Stomach (tissue), 9 donors: ENCODE measurements around the gene ABR. TPM values are rescaled to one million over a fixed set of nuclear protein-coding genes. Genes with fewer than 3 reads are reported as not detected.

Experiments
- DNase-seq, 2 donors: peaks; one replicate each; pipeline versions ENCODE4 v3.0.0 to v3.0.0-alpha.2; 2013 to 2019
- H3K27ac ChIP-seq, 5 donors: fragments of 200-600 bp in 4 of 5; sonication (generic) in 4 of 5; one replicate each; pipeline ENCODE4 v1.5.1; 2013 to 2019; ENCODE audit warnings: mild to moderate bottlenecking in 1 of 5, moderate library complexity in 1 of 5
- H3K27me3 ChIP-seq, 3 donors: fragments of 200-600 bp; sonication (generic); one replicate each; pipeline ENCODE4 v1.5.1; 2017 to 2019; ENCODE audit warnings: mixed run types in 1 of 3
- H3K36me3 ChIP-seq, 4 donors: fragments of 200-600 bp; sonication (generic); 1 replicate in 3 of 4; 2 replicates in 1 of 4; pipeline ENCODE4 v1.5.1; 2016 to 2019
- H3K4me1 ChIP-seq, 4 donors: fragments of 200-600 bp; sonication (generic); one replicate each; pipeline ENCODE4 v1.5.1; 2016 to 2019
- H3K4me3 ChIP-seq, 4 donors: fragments of 200-600 bp; sonication (generic) in 3 of 4; one replicate each; pipeline ENCODE4 v1.5.1; 2016 to 2019; ENCODE audit warnings: mild to moderate bottlenecking in 1 of 4
- H3K9me3 ChIP-seq, 4 donors: fragments of 200-600 bp; sonication (generic); one replicate each; pipeline ENCODE4 v1.5.1; 2016 to 2019
- EP300 ChIP-seq: sonication (generic); formaldehyde crosslinking; IDR thresholded peaks from one replicate; pipeline ENCODE4 v1.6.1; 2017; ENCODE audit warnings: antibody characterized with exemption
- POLR2A ChIP-seq, 4 donors: fragments of 450-650 bp; IDR thresholded peaks; one replicate each; pipeline ENCODE4 v1.6.1; 2016; ENCODE audit warnings: antibody characterized with exemption in 4 of 4, control low read depth in 2 of 4, mild to moderate bottlenecking in 1 of 4, moderate library complexity in 1 of 4
- POLR2AphosphoS5 ChIP-seq, 3 donors: sonication (generic); formaldehyde crosslinking; IDR thresholded peaks; one replicate each; pipeline ENCODE4 v1.6.1; 2016; ENCODE audit warnings: antibody characterized with exemption in 3 of 3
- whole genome bisulfite sequencing, 5 donors: extraction: QIAGEN DNeasy Blood & Tissue Kit in 3 of 5; methylation state at CpG; one replicate each; pipeline versions ENCODE4 v1.1.5 to v1.1.7; 2013 to 2018; 5-methylcytosine and 5-hydroxymethylcytosine counted together
- intact Hi-C: fragments of 100-400 bp; cut with DNase I; formaldehyde crosslinking; loops from one replicate; pipeline ENCODE4 v1.15.1; 2023; ENCODE audit warnings: low total_unique reads
- polyA plus RNA-seq, 3 donors: library from polyadenylated mRNA; stranded (reverse); fragments of 200-250 nt; gene quantifications; one replicate each; pipeline ENCODE4 v1.2.3, GENCODE V29; 2013
- total RNA-seq, 5 donors: library from RNA; depleted of rRNA; stranded (reverse); fragments of >200 nt; gene quantifications; one replicate each; pipeline versions ENCODE4 v1.1.0 to v1.2.3, GENCODE V29; 2014 to 2016
- TF ChIP-seq, protein P1 (sequence below), 7 experiments: fragments of 450-650 bp in 4 of 7; fragments of 200-600 bp in 3 of 7; sonication (generic) in 3 of 7; IDR thresholded peaks; one replicate each; pipeline ENCODE4 v1.5.1; 2016 to 2019; ENCODE audit warnings: antibody characterized with exemption in 7 of 7, control low read depth in 2 of 7, mild to moderate bottlenecking in 1 of 7
- donor health status: healthy with polysubstance abuse.
- donor health status: Bipolar disorder and iron deficiency.
- donor health status: healthy.

Gene ABR
- total and polyA plus RNA-seq, 8 donors, result 28.3 to 1,523 (median 73.4) TPM

GRCh38 chr17:1147664-1148063 is 32.1 kb downstream of the ABR start:
- Histone ChIP-seq H3K27me3 (no peaks in the 10 kb centered on the region), H3K27ac (no peak overlapping the region), H3K4me3 (no peak overlapping the region), H3K9me3 (no peaks in the 10 kb centered on the region), H3K4me1 (peaks cover 0 to 8% (median 5%) of the 10 kb centered on the region in 4 donors), H3K36me3 (peaks cover 4 to 20% (median 11%) of the 10 kb centered on the region in 4 donors)
- WGBS, 5 donors, result 42 to 71% (median 50%) methylated on average over 8 of the region's 8 CpGs
- TF ChIP-seq POLR2A (IDR thresholded peaks at IDR 0.05) (no peak), POLR2AphosphoS5 (IDR thresholded peaks at IDR 0.05) (peak in 1 of 3 donors; percentile 59), EP300 (no peak)
- TF ChIP-seq, protein P1, sequence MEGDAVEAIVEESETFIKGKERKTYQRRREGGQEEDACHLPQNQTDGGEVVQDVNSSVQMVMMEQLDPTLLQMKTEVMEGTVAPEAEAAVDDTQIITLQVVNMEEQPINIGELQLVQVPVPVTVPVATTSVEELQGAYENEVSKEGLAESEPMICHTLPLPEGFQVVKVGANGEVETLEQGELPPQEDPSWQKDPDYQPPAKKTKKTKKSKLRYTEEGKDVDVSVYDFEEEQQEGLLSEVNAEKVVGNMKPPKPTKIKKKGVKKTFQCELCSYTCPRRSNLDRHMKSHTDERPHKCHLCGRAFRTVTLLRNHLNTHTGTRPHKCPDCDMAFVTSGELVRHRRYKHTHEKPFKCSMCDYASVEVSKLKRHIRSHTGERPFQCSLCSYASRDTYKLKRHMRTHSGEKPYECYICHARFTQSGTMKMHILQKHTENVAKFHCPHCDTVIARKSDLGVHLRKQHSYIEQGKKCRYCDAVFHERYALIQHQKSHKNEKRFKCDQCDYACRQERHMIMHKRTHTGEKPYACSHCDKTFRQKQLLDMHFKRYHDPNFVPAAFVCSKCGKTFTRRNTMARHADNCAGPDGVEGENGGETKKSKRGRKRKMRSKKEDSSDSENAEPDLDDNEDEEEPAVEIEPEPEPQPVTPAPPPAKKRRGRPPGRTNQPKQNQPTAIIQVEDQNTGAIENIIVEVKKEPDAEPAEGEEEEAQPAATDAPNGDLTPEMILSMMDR (IDR thresholded peaks at IDR 0.05), result peak in 5 of 7 experiments; percentile 32 to 72 (median 47)
- intact Hi-C loops, result no loop called here
- peak; percentile 81 to 90 for DNase-seq

- Histone ChIP-seq H3K27me3 (no peaks in the 10 kb centered on the region), H3K4me3 (no peak overlapping the region), H3K27ac (no peak overlapping the region), H3K36me3 (peaks cover 4 to 20% (median 11%) of the 10 kb centered on the region in 4 donors), H3K4me1 (peaks cover 0 to 8% (median 5%) of the 10 kb centered on the region in 4 donors), H3K9me3 (no peaks in the 10 kb centered on the region)
- no peak for DNase-seq
- intact Hi-C loops, result no loop called here
- TF ChIP-seq, protein P1 (IDR thresholded peaks at IDR 0.05), result no peak
- TF ChIP-seq POLR2A (IDR thresholded peaks at IDR 0.05) (no peak), EP300 (no peak), POLR2AphosphoS5 (IDR thresholded peaks at IDR 0.05) (no peak)
- WGBS, 5 donors, result 91 to 97% (median 93%) methylated on average over 6 to 9 of the region's 9 CpGs
Observed at GRCh38 chr17:1146561-1147265, 33.1 kb downstream of the ABR start.

DNA sequence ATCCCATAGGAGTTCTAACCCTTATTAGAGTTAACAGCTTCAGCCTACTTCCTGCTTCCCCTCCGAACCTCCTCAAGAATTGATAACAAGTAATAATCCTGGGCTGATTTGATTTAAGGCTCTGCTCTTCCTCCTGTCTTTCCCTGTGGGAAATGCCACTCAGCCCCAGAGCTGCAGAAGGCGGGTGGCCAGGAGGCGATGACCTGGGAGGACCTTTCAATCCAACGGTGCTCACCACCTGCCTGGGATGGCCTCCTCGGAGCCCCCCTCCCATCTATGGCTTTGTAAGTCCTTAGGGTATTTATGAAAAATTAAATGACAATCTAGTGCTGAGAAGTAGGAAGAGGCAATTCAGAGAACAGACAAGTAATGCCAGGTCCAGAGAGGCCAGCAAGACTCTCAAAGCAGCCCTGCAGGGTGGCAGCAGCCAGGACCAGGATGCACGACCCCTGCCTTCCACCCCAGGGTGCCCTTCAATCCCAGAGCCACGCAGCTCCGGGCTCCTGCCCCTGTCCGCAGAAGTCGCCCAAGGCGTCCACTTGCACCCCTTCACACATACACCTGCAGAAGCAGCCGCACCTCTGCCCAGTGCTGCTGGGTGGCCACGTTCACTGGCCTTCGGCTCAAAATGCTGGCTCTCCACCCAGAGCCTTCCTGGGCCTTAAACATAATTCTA is 34.3 kb downstream of the ABR start:
- WGBS, 5 donors, result 86 to 93% (median 87%) methylated on average over 12 to 14 of the region's 14 CpGs
- H3K27me3 ChIP-seq, result no peaks in the 10 kb centered on the region
- H3K4me3 ChIP-seq, result no peak overlapping the region
- H3K36me3 ChIP-seq, result peaks cover 4 to 12% (median 10%) of the 10 kb centered on the region in 4 donors
- H3K4me1 ChIP-seq, result peaks cover 0 to 8% (median 3%) of the 10 kb centered on the region in 4 donors
- intact Hi-C loops, result no loop called here
- H3K9me3 ChIP-seq, result no peaks in the 10 kb centered on the region
- TF ChIP-seq POLR2AphosphoS5 (IDR thresholded peaks at IDR 0.05) (no peak), EP300 (no peak), POLR2A (IDR thresholded peaks at IDR 0.05) (no peak)
- TF ChIP-seq, protein P1 (IDR thresholded peaks at IDR 0.05), result no peak
- DNase-seq, result no peak
- H3K27ac ChIP-seq, result no peak overlapping the region

DNA sequence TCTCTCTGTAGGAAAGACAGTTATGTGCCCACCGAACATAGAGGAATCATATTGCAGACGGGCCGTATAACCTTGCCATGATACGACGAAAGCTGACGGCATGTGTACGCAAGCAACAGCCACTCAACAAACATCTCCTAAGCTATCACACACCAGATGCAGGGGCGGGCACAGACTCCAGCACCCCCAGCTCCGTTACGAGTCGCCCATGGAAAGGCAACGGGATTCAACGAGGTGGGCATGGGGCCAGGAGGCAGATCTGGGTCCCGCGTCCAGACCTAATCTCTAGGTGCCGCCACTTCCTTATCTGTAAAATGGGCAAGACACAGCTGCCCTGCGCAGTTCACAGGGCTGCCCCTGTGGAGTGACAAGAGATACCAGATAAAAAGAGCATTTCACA is 35.6 kb downstream of the ABR start:
- Histone ChIP-seq H3K9me3 (no peaks in the 10 kb centered on the region), H3K27me3 (no peaks in the 10 kb centered on the region), H3K4me1 (peaks cover 0 to 13% (median 6%) of the 10 kb centered on the region in 4 donors), H3K4me3 (no peak overlapping the region), H3K27ac (no peak overlapping the region), H3K36me3 (no peaks in the 10 kb centered on the region)
- intact Hi-C loops, result no loop called here
- no peak for TF ChIP-seq POLR2AphosphoS5 (IDR thresholded peaks at IDR 0.05)
- TF ChIP-seq POLR2A (IDR thresholded peaks at IDR 0.05), result no peak
- TF ChIP-seq, protein P1 (IDR thresholded peaks at IDR 0.05), result no peak
- WGBS, 5 donors, result 28 to 83% (median 58%) methylated on average over 17 of the region's 17 CpGs
- DNase-seq, result no peak
